Anterior cingulate cortex (tissue), 58 donors: ENCODE data around the gene ERN1.

Experiments
- DNase-seq, 58 donors: peaks; one replicate each; lab custom pipeline; 2025; lab: John Stamatoyannopoulos, UW

The ERN1 gene

GRCh38 chr17:64158831-64159590 lies 29.1 kb upstream of the ERN1 start:
- DNase-seq, result no peak

DNA sequence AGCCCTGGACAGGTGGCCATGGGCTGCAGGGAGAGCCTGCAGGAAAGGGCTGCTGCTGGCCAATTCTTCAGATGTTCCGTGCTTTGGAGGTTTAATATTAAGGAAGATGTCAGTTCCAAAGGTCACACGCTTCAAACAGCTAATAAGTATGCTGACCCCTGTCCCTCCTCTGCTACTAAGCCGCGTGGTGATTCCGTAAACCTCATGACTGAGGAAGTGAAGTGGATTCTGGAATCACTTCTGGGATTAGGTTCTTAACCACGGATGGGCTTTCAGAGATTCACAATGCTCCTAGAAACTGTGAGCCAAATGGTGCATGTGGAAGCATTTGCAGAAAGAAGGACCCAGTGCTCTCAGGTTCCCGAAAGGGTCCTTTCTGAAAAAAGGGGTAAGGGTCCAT lies 28.5 kb upstream of the ERN1 start:
- no peak for DNase-seq

DNA sequence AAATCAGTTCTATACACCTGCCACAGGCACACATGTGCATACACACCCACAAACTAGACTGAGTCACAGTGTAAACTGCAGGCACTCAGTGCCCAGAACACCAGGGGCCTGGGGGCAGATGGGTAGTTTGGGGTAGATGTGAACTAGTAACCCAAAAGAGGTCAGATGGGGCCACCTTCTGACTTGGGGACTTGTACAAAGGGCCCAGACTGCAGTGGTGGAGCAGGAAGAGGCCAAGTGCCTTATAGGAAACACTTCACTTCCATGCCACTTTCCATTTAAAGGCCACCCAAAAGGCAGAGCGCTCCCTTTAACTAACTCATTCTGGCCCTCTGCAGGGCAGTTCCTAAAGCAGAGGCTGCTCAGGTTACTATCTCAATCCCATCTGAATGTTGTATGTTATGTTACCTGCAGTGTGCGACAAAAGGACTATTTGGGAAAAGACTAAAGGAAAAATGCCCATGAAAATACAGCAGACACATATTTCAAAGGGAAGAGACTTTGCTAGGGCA lies 27.8 kb upstream of the ERN1 start:
- no peak for DNase-seq

GRCh38 chr17:64156670-64157069 lies 26.7 kb upstream of the ERN1 start:
- DNase-seq, result peak in 5 of 58 donors; percentile 8 to 70 (median 35)

GRCh38 chr17:64155751-64156544 lies 26.0 kb upstream of the ERN1 start:
- DNase-seq, result peak in 54 of 58 donors; percentile 29 to 94 (median 71)

GRCh38 chr17:64155129-64155528 lies 25.2 kb upstream of the ERN1 start:
- no peak for DNase-seq

GRCh38 chr17:64154717-64155116 lies 24.8 kb upstream of the ERN1 start:
- peak in 18 of 58 donors; percentile 12 to 53 (median 26) for DNase-seq

DNA sequence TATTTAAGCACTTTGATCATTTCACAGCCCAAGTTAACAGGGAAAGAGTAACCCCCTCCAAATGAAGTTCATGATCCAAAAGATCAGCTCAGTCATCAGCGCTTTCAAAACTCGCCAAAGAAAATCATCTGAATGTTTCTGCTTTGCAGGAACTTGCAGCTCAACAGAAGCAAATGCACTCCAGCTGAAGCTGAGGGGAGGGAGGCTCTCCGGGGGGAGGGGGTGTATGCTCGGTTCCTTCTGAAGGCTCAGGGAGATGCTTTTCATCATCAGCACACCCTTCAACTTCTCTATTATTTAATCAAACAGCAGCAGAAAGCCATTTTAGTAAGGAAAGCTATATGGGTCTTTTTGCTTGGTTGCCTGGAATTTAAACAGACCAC lies 24.4 kb upstream of the ERN1 start:
- DNase-seq, result no peak

GRCh38 chr17:64153565-64154312 lies 23.8 kb upstream of the ERN1 start:
- DNase-seq, result no peak

DNA sequence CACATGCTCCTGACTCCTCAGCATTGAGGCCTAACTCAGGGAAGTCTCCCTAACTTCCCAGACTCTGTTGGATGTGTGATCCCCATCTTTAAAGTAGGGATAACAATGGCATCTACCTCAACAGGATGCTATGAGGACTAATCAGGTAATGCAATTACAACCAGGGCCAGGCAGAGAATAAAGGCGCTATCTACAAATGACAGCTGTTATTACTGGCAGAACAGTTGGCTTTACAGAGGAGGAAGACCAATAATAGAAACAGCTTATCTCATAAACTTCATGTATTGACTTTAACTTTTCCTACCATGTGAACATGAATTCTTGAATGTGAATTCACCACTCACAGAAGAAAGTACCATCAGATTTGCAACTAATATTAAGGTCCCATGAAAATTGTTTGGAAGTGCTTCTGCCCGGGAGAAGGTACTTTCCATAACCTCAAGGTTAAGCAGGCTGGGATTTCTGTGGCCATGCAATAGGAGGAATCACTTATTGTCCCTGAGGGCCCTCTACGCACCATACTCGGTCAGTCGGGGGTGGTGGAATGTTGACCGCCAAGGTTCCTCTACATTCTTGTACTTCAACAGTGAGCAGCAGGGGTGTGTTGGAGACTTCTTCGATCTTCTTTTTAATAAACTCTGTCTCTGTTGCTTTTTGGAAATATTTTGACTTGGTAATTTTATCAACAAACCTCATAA lies 22.6 kb upstream of the ERN1 start:
- DNase-seq, result no peak

GRCh38 chr17:64151016-64151368 lies 21.0 kb upstream of the ERN1 start:
- no peak for DNase-seq

DNA sequence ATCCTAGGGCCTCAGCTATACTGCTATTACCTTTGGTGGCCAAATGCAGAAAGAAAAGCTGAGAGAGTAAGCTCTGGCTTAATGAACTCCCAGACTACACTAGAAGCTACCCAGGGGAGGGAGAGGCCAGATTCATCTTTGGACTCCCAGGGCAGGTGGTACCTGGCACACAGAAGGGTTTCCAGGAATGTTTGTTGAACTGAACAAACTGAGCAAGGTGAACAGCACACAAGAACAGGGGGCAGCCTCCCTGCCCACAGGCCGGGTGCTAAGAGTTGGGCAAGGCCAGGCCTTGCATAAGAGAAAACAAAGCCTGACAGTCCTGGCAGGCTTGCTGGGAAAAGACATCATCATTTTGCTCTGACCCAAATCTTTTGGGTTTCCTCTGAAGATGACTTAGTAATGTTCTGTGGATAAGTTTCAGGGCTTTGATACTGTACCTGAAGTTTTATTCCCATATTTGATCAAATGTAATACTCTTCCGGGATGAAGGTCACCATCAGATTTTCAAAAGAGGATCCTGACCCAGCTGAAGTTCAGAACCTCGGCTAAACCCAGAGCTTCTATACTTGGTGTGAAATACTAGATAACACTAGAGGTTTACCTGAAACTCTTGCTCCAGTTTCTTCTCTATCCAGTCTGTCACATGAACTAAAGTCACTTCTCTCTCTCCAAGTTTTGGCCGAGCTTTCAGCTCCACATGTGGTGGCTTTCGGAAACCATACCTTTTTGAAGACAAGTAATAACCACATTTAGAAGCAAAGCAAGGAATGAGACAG lies 20.5 kb upstream of the ERN1 start:
- no peak for DNase-seq

DNA sequence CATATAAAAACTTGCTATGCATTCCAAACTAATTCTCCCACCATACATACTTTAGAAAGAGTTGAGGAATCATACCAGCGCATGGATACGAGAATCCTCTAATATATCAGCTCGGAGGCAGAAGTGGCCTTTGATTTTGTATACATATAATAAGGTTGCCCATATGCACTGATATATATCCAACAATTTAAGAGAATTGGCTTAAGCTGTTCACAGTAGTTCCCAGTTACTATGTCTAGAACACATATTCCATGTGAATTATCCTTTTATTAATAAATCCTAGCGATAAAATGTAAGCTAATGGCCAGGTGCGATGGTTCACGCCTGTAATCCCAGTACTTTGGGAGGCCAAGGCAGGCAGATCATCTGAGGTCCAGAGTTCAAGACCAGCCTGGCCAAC lies 19.3 kb upstream of the ERN1 start:
- no peak for DNase-seq

DNA sequence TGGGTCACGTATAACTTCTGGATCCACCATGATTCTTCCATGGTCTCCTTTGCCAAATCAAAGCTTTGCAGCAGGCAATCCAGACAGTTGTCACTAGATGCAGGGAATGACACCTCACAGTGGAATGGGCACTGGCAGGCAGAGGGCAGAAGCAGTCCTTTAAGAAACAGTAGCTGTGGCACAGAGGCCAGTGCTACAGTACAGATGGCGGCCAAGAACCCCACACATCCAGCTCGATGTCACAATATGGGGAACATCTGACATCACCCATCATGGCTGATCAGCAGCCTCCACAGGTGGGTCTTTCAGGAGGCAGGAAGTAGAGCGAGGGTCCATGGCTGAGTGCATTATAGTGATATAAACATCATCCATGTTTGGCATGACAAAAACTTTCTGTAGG lies 18.8 kb upstream of the ERN1 start:
- peak in 26 of 58 donors; percentile 6 to 45 (median 25) for DNase-seq

DNA sequence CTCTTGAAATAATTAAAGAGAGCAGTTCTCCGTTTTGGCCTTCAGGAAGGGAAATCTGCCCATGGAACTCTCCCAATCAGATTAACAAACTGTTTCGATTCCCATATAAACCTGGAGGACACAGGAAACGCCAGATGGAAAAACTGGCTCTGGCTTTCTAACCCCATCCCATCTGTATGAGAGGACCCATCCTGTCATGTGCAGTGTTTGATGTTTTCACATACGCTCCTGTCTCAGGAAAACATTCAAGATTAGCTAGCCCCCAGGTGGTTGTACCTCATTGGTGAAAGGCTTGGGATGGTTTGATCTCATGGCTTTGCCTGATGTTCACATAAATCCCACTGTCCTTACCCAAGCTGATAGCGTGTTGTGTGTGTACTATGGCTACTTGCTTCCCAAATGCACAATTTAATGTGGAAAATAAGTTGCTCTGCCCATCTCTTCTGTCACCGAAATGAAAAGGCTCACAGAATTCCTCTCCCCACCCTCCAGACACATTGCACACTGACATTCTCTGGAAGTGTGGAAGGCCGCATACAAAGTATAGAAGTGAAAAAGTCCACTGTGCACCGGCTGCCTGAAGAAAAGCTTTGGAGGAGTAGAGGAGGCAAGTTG lies 18.2 kb upstream of the ERN1 start:
- DNase-seq, result no peak

GRCh38 chr17:64147110-64148016 lies 17.4 kb upstream of the ERN1 start:
- DNase-seq, result no peak

GRCh38 chr17:64146418-64147109 lies 16.6 kb upstream of the ERN1 start:
- peak in 49 of 58 donors; percentile 33 to 85 (median 58) for DNase-seq
